H1 (cell line): ENCODE results near the gene PM20D1. TPM values are rescaled to one million over a fixed set of nuclear protein-coding genes. Genes with fewer than 3 reads are reported as not detected.

Experiments used
- CTCF ChIA-PET: fragments of 300-600 bp; sonication (Branson Sonifier 250); formaldehyde crosslinking; loops from one replicate; lab custom pipeline; 2021; ENCODE audit not compliant: partially characterized antibody; lab: Charles Lee
- POLR2A ChIA-PET: fragments of 300-600 bp; sonication (Branson Sonifier 250); formaldehyde crosslinking; loops from one replicate; lab custom pipeline; 2021; ENCODE audit warnings: inconsistent platforms; ENCODE audit not compliant: partially characterized antibody; lab: Charles Lee
- DNase-seq, 2 experiments: peaks; one replicate each; pipeline versions ENCODE4 v3.0.0 to v3.0.0-alpha.2; 2010 to 2022; ENCODE audit warnings: low spot score in 2 of 2, low read depth in 1 of 2, mixed read lengths in 1 of 2
- FAIRE-seq: peaks from 2 replicates; lab custom pipeline; 2011; peaks lifted over from hg19 to GRCh38; lab: Jason Lieb, UNC
- H2AFZ ChIP-seq: 2 replicates; pipeline ENCODE4 v1.8.1; 2012; ENCODE audit warnings: low read length, inconsistent platforms
- H2AK5ac ChIP-seq: 2 replicates; pipeline ENCODE4 v1.6.1; 2013; ENCODE audit warnings: low read depth, low read length
- H2BK120ac ChIP-seq: replicated peaks from 2 replicates; pipeline ENCODE3; 2013; ENCODE audit warnings: low read depth, low read length, inconsistent platforms
- H2BK12ac ChIP-seq: 2 replicates; pipeline ENCODE4 v1.6.1; 2013; ENCODE audit warnings: low read depth, low read length
- H2BK15ac ChIP-seq: 2 replicates; pipeline ENCODE4 v1.6.1; 2013; ENCODE audit warnings: low read length
- H2BK20ac ChIP-seq: 2 replicates; pipeline ENCODE4 v1.6.1; 2013; ENCODE audit warnings: low read length
- H2BK5ac ChIP-seq: 2 replicates; pipeline ENCODE4 v1.6.1; 2013; ENCODE audit warnings: low read depth, low read length
- H3K14ac ChIP-seq: 2 replicates; pipeline ENCODE4 v1.6.1; 2013; ENCODE audit warnings: inconsistent platforms; ENCODE audit not compliant: insufficient read length
- H3K18ac ChIP-seq: 2 replicates; pipeline ENCODE4 v1.6.1; 2013; ENCODE audit warnings: low read length; ENCODE audit errors: extremely low read depth
- H3K23ac ChIP-seq: 2 replicates; pipeline ENCODE4 v1.6.1; 2013; ENCODE audit warnings: inconsistent platforms; ENCODE audit not compliant: insufficient read length
- H3K23me2 ChIP-seq: 2 replicates; pipeline ENCODE4 v1.6.1; 2013; ENCODE audit warnings: low read depth, low read length
- H3K27ac ChIP-seq: 2 replicates; pipeline ENCODE4 v1.6.1; 2011; ENCODE audit warnings: low read depth, low read length, inconsistent platforms
- H3K27me3 ChIP-seq, 4 experiments: replicated peaks in 1 of 4; 1 replicate in 1 of 4; 2 replicates in 3 of 4; pipeline versions ENCODE4 v1.6.1 to v1.8.1; 2011 to 2013; ENCODE audit warnings: low read length in 3 of 4, mild to moderate bottlenecking in 3 of 4, inconsistent platforms in 2 of 4, mixed read lengths in 2 of 4, moderate library complexity in 1 of 4; ENCODE audit not compliant: control insufficient read depth in 3 of 4, insufficient read depth in 3 of 4; ENCODE audit errors: extremely low read depth in 1 of 4
- H3K36me3 ChIP-seq, 4 experiments: 2 replicates each; pipeline versions ENCODE4 v1.6.1 to v1.8.1; 2011 to 2013; ENCODE audit warnings: mild to moderate bottlenecking in 4 of 4, low read length in 3 of 4, moderate library complexity in 2 of 4, control low read depth in 1 of 4, inconsistent platforms in 1 of 4; ENCODE audit not compliant: insufficient read depth in 4 of 4, control insufficient read depth in 2 of 4
- H3K4ac ChIP-seq: replicated peaks from 2 replicates; pipeline ENCODE3; 2013; ENCODE audit warnings: low read length, low read depth, mixed read lengths, inconsistent platforms; ENCODE audit not compliant: insufficient read length
- H3K4me1 ChIP-seq, 4 experiments: replicated peaks in 1 of 4; 1 replicate in 1 of 4; 2 replicates in 3 of 4; pipeline versions ENCODE4 v1.6.1 to v1.8.1; 2011 to 2013; ENCODE audit warnings: low read length in 3 of 4, inconsistent platforms in 2 of 4, mixed read lengths in 1 of 4; ENCODE audit not compliant: insufficient read depth in 4 of 4, control insufficient read depth in 3 of 4
- H3K4me2 ChIP-seq, 2 experiments: 2 replicates each; pipeline versions ENCODE4 v1.6.1 to v1.8.1; 2011 to 2013; ENCODE audit warnings: low read depth in 2 of 2, low read length in 2 of 2, control low read depth in 1 of 2, inconsistent platforms in 1 of 2, mild to moderate bottlenecking in 1 of 2; ENCODE audit not compliant: insufficient read depth in 1 of 2
- H3K4me3 ChIP-seq, 4 experiments: fragments of 200-600, 300-600 bp in 1 of 4; sonication (generic), shearing (Covaris generic), sonication (Bioruptor Twin) in 1 of 4; 2 replicates each; pipeline versions ENCODE4 v1.5.1 to v1.8.1; 2011 to 2016; ENCODE audit warnings: low read length in 4 of 4, low read depth in 3 of 4, control low read depth in 2 of 4, inconsistent platforms in 2 of 4, mild to moderate bottlenecking in 2 of 4, mixed read lengths in 1 of 4, moderate library complexity in 1 of 4; ENCODE audit not compliant: insufficient read depth in 2 of 4; ENCODE audit errors: extremely low read depth in 1 of 4
- H3K56ac ChIP-seq: replicated peaks from 2 replicates; pipeline ENCODE3; 2013; ENCODE audit warnings: low read depth, mild to moderate bottlenecking, mixed read lengths, low read length, inconsistent platforms; ENCODE audit not compliant: insufficient read length
- H3K79me1 ChIP-seq: 2 replicates; pipeline ENCODE4 v1.6.1; 2013; ENCODE audit warnings: low read depth, low read length, control low read depth
- H3K79me2 ChIP-seq, 2 experiments: 2 replicates each; pipeline versions ENCODE4 v1.6.1 to v1.8.1; 2012 to 2013; ENCODE audit warnings: low read length in 2 of 2, mild to moderate bottlenecking in 2 of 2, inconsistent platforms in 1 of 2; ENCODE audit not compliant: insufficient read depth in 2 of 2, control insufficient read depth in 1 of 2
- H3K9ac ChIP-seq, 4 experiments: replicated peaks in 1 of 4; 1 replicate in 1 of 4; 2 replicates in 3 of 4; pipeline versions ENCODE4 v1.6.1 to v1.8.1; 2011 to 2013; ENCODE audit warnings: low read depth in 3 of 4, low read length in 3 of 4, control low read depth in 2 of 4, mild to moderate bottlenecking in 2 of 4, moderate library complexity in 2 of 4, inconsistent platforms in 1 of 4; ENCODE audit errors: extremely low read depth in 1 of 4
- H3K9me3 ChIP-seq, 2 experiments: 2 replicates each; pipeline versions ENCODE4 v1.6.1 to v1.8.1; 2012 to 2013; ENCODE audit warnings: mild to moderate bottlenecking in 2 of 2, moderate library complexity in 2 of 2, control low read depth in 1 of 2, inconsistent platforms in 1 of 2, low read depth in 1 of 2, low read length in 1 of 2, mixed read lengths in 1 of 2; ENCODE audit not compliant: insufficient read depth in 2 of 2
- H4K20me1 ChIP-seq, 2 experiments: replicated peaks in 1 of 2; 2 replicates each; pipeline versions ENCODE3 to v1.8.1; 2011 to 2013; ENCODE audit warnings: inconsistent platforms in 2 of 2, low read length in 2 of 2, mild to moderate bottlenecking in 1 of 2; ENCODE audit not compliant: insufficient read depth in 2 of 2, control insufficient read depth in 1 of 2
- H4K5ac ChIP-seq: 2 replicates; pipeline ENCODE4 v1.6.1; 2013; ENCODE audit warnings: low read length, low read depth, mixed read lengths, inconsistent platforms; ENCODE audit not compliant: insufficient read length
- H4K8ac ChIP-seq: 2 replicates; pipeline ENCODE4 v1.8.0; 2013; ENCODE audit warnings: mild to moderate bottlenecking, moderate library complexity, low read length, inconsistent platforms; ENCODE audit not compliant: insufficient read depth; ENCODE audit errors: extremely low read depth
- H4K91ac ChIP-seq: replicated peaks from 2 replicates; pipeline ENCODE3; 2013; ENCODE audit warnings: low read length, mixed read lengths, inconsistent platforms; ENCODE audit not compliant: insufficient read length
- BCL11A ChIP-seq, 2 experiments: IDR thresholded peaks; one replicate each; pipeline ENCODE4 v1.6.1; 2011; ENCODE audit warnings: low read depth in 2 of 2, low read length in 2 of 2, mild to moderate bottlenecking in 2 of 2
- CREB1 ChIP-seq: IDR thresholded peaks from 2 replicates; pipeline ENCODE4 v1.6.1; 2012; ENCODE audit warnings: inconsistent platforms
- EP300 ChIP-seq, 2 experiments: IDR thresholded peaks; 1 replicate in 1 of 2; 2 replicates in 1 of 2; pipeline ENCODE4 v1.6.1; 2011 to 2012; ENCODE audit warnings: low read depth in 2 of 2, low read length in 2 of 2, mild to moderate bottlenecking in 2 of 2, borderline replicate concordance in 1 of 2, inconsistent platforms in 1 of 2, moderate library complexity in 1 of 2
- EZH2 ChIP-seq: fragments of 200-600 bp; sonication (generic); IDR thresholded peaks from 2 replicates; pipeline ENCODE4 v1.7.1; 2012; ENCODE audit warnings: low read depth, mild to moderate bottlenecking, moderate library complexity, low read length, inconsistent platforms; ENCODE audit not compliant: severe bottlenecking
- PHF8 ChIP-seq: fragments of 200-600 bp; sonication (generic); conservative IDR thresholded peaks from 2 replicates; pipeline ENCODE4 v1.7.1; 2012; ENCODE audit warnings: low read depth, mild to moderate bottlenecking, inconsistent platforms, low read length, moderate library complexity
- RXRA ChIP-seq: IDR thresholded peaks from 2 replicates; pipeline ENCODE4 v1.6.1; 2011; ENCODE audit warnings: low read depth, mild to moderate bottlenecking, low read length, moderate library complexity; ENCODE audit not compliant: insufficient read depth
- SP1 ChIP-seq: IDR thresholded peaks from 2 replicates; pipeline ENCODE4 v1.6.1; 2011; ENCODE audit warnings: low read depth, low read length
- SP2 ChIP-seq: IDR thresholded peaks from 2 replicates; pipeline ENCODE4 v1.6.1; 2012; ENCODE audit warnings: mild to moderate bottlenecking, low read length, inconsistent platforms
- SP4 ChIP-seq: IDR thresholded peaks from 2 replicates; pipeline ENCODE4 v1.6.1; 2012; ENCODE audit warnings: low read length, inconsistent platforms
- TBP ChIP-seq: IDR thresholded peaks from 2 replicates; pipeline ENCODE4 v1.6.1; 2011; ENCODE audit warnings: low read depth, low read length, improper control_type of control experiment
- USF2 ChIP-seq: IDR thresholded peaks from 2 replicates; pipeline ENCODE4 v1.6.1; 2011; ENCODE audit warnings: low read length, improper control_type of control experiment
- YY1 ChIP-seq: IDR thresholded peaks from 2 replicates; pipeline ENCODE4 v1.6.1; 2011; ENCODE audit warnings: low read depth, mild to moderate bottlenecking, low read length
- polyA plus RNA-seq, 7 experiments: library from polyadenylated mRNA; depleted of rRNA in 3 of 7; stranded (reverse) in 5 of 7; unstranded in 2 of 7; fragments of >200 nt in 5 of 7; fragments of 200-250 nt in 2 of 7; gene quantifications; 1 replicate in 5 of 7; 2 replicates in 1 of 7; 4 replicates in 1 of 7; pipeline versions ENCODE4 v1.2.1 to v1.2.3, GENCODE V29; 2011 to 2013; ENCODE audit warnings: missing spikeins in 2 of 7, mixed read lengths in 2 of 7
- total RNA-seq: library from RNA; stranded (reverse); fragmentation: NEBNext Ultra II Directional; extraction: Animal tissue kit (Norgen Biotek cat#: 25700); gene quantifications from 2 replicates; pipeline ENCODE4 v1.2.1, GENCODE V29; 2021

Gene PM20D1
- total and polyA plus RNA-seq, 2 of the 8 experiments (the other 6 are each of a cell fraction or from before 2014, with no cell fraction given) = 0.05 TPM; not detected in 1

GRCh38 chr1:205783433-205783795, 66.5 kb downstream of the PM20D1 start:
- no peak for FAIRE-seq
- CTCF ChIA-PET = interaction anchor here (1.0 to 1.1 kb wide), 2 partner anchors 10 to 194 kb away, joined by 3 to 4 read pairs; no protein-coding TSS in a partner anchor
- H3K23ac ChIP-seq = no peak overlapping the region

More at GRCh38 chr1:205783433-205783795, 66.5 kb downstream of the PM20D1 start:
- Histone ChIP-seq H3K4ac (no peak overlapping the region), H3K9me3 (no peaks in the 10 kb centered on the region), H3K4me3 (no peak overlapping the region), H4K5ac (no peak overlapping the region), H4K20me1 (no peaks in the 10 kb centered on the region), H4K8ac (no peak overlapping the region), H3K56ac (no peak overlapping the region), H2BK12ac (no peak overlapping the region), H3K23me2 (no peaks in the 10 kb centered on the region), H2AFZ (no peak overlapping the region), H3K14ac (no peak overlapping the region), H3K27me3 (no peaks in the 10 kb centered on the region), H2BK15ac (no peak overlapping the region), H3K18ac (no peak overlapping the region), H3K79me2 (no peaks in the 10 kb centered on the region), H3K4me1 (no peaks in the 10 kb centered on the region), H3K36me3 (no peaks in the 10 kb centered on the region), H4K91ac (no peak overlapping the region), H2AK5ac (no peak overlapping the region), H2BK120ac (no peak overlapping the region), H3K27ac (no peak overlapping the region), H2BK20ac (no peak overlapping the region), H2BK5ac (no peak overlapping the region), H3K4me2 (no peak overlapping the region), H3K79me1 (no peaks in the 10 kb centered on the region), H3K9ac (no peak overlapping the region)
- DNase-seq = no peak
- no peak for TF ChIP-seq EP300 (IDR thresholded peaks at IDR 0.05; ENCODE audit: borderline replicate concordance in 1 of 2, low read depth in 2 of 2, low read length in 2 of 2)
- TF ChIP-seq SP1 = no peak
- no peak for TF ChIP-seq EZH2
- no peak for TF ChIP-seq SP4
- no peak for TF ChIP-seq SP2
- no peak for TF ChIP-seq TBP
- no peak for TF ChIP-seq PHF8
- no peak for TF ChIP-seq BCL11A (IDR thresholded peaks at IDR 0.05; ENCODE audit: low read depth in 2 of 2, low read length in 2 of 2)
- TF ChIP-seq RXRA = no peak
- TF ChIP-seq CREB1 = no peak
- TF ChIP-seq USF2 = no peak
- no peak for TF ChIP-seq YY1
- POLR2A ChIA-PET = interaction anchor here (0.7 kb wide), 1 partner anchor 20 kb away, joined by 3 read pairs; no protein-coding TSS in a partner anchor
